Left colon (tissue), 2 donors: ENCODE results near the gene STX16. TPM values are rescaled to one million over a fixed set of nuclear protein-coding genes. Genes with fewer than 3 reads are reported as not detected.

Experiments
- ATAC-seq: fragments of 200-7000 bp; cut with Tn5 transposase; one replicate; pipeline ENCODE4 v1.9.1; 2020; ENCODE audit warnings: mild to moderate bottlenecking, moderate library complexity
- DNase-seq, 2 donors: peaks; one replicate each; pipeline ENCODE4 v3.0.0-alpha.2; 2020
- intact Hi-C, 2 donors: fragments of 100-400 bp; cut with DNase I in 1 of 2; cut with micrococcal nuclease in 1 of 2; formaldehyde crosslinking; loops; one replicate each; pipeline versions ENCODE4 v1.11.2 to v1.14.0; 2022; cut with DNase I, micrococcal nuclease
- total RNA-seq, 2 donors: library from RNA; stranded (reverse); fragmentation: NEBNext Ultra II Directional; extraction: Animal tissue kit (Norgen Biotek cat#: 25700); gene quantifications; one replicate each; pipeline ENCODE4 v1.2.1, GENCODE V29; 2021
- donor health status: DM: no; HTN: no; CAD: no.
- donor health status: DM: yes; HTN: yes; CAD: no.

The STX16 gene
- total RNA-seq, 2 donors from 2014 or later: 39.6 to 40.7 TPM

- ATAC-seq (no peak), DNase-seq (no peak)
- intact Hi-C loops: no loop called here
These were observed 34.9 kb downstream of the STX16 start for GRCh38 chr20:58685988-58686387.

- DNase-seq (no peak), ATAC-seq (no peak)
- intact Hi-C loops: no loop called here
These were observed 37.3 kb downstream of the STX16 start for GRCh38 chr20:58688414-58688813.

- no peak for DNase-seq
- intact Hi-C loops: no loop called here
- ATAC-seq: no peak
These were observed 37.8 kb downstream of the STX16 start for GRCh38 chr20:58688840-58689239.

- intact Hi-C loops: no loop called here
- DNase-seq (no peak), ATAC-seq (no peak)
These were observed 39.5 kb downstream of the STX16 start for GRCh38 chr20:58690396-58691135.

- intact Hi-C loops: no loop called here
- no peak for ATAC-seq
- peak; percentile 32 to 48 for DNase-seq
These were observed 40.9 kb downstream of the STX16 start for GRCh38 chr20:58691773-58692578.

GRCh38 chr20:58692579-58693225, 41.6 kb downstream of the STX16 start, which contains the start of gene NPEPL1:
TSS of gene NPEPL1 (plus strand) at chr20:58692800. CDS start at chr20:58692901, 101 bp downstream.
- intact Hi-C loops: no loop called here
- peak; percentile 91 for ATAC-seq
- DNase-seq: peak; percentile 56 to 75

- intact Hi-C loops: no loop called here
- ATAC-seq: peak; percentile 42
- DNase-seq: peak in 1 of 2 donors; percentile 48
These were observed 42.3 kb downstream of the STX16 start for GRCh38 chr20:58693226-58694006.

GRCh38 chr20:58694241-58695083, 43.4 kb downstream of the STX16 start:
- ATAC-seq (no peak), DNase-seq (no peak)
- intact Hi-C loops: no loop called here

GRCh38 chr20:58695084-58695722, 44.1 kb downstream of the STX16 start:
- no peak for ATAC-seq

GRCh38 chr20:58695895-58696375, 44.9 kb downstream of the STX16 start:
- no peak for DNase-seq
- ATAC-seq: no peak
- intact Hi-C loops: no loop called here

More at GRCh38 chr20:58695084-58695722, 44.1 kb downstream of the STX16 start:
- intact Hi-C loops: no loop called here
- DNase-seq: no peak

GRCh38 chr20:58696411-58696961, 45.4 kb downstream of the STX16 start:
- ATAC-seq (no peak), DNase-seq (no peak)
- intact Hi-C loops: no loop called here

GRCh38 chr20:58697201-58697866, 46.3 kb downstream of the STX16 start:
- ATAC-seq (no peak), DNase-seq (no peak)
- intact Hi-C loops: no loop called here

GRCh38 chr20:58697867-58698703, 47.0 kb downstream of the STX16 start:
- no peak for ATAC-seq
- intact Hi-C loops: no loop called here
- no peak for DNase-seq

GRCh38 chr20:58698741-58699622, 47.9 kb downstream of the STX16 start:
- ATAC-seq (no peak), DNase-seq (no peak)
- intact Hi-C loops: no loop called here

GRCh38 chr20:58699623-58700107, 48.6 kb downstream of the STX16 start:
- intact Hi-C loops: no loop called here
- ATAC-seq: no peak
- DNase-seq: no peak
